ENCODE results near the gene GRM2.

- TF ChIP-seq POLR2AphosphoS5 (IDR thresholded peaks at IDR 0.05; ENCODE audit: low read depth, low read length) (no peak), POLR2A (IDR thresholded peaks at IDR 0.05; ENCODE audit: low read depth, low read length) (no peak), TAF1 (IDR thresholded peaks at IDR 0.05; ENCODE audit: borderline replicate concordance, low read depth, low read length) (no peak)
Observed at GRCh38 chr3:51681453-51681852, 25.4 kb upstream of the GRM2 start.

All from GM12892 (cell line).